Activated naive CD4-positive, alpha-beta T cell (primary cell): ENCODE results near the gene ZNF823.
"Not testable (repeated sequence)": the region's sequence is repeated elsewhere in the genome, so short reads cannot be mapped to it uniquely, and the experiment has no call there.

Source experiments
- DNase-seq, 4 experiments: peaks; one replicate each; lab custom pipeline; 2025; lab: John Stamatoyannopoulos, UW

ZNF823 gene

DNA sequence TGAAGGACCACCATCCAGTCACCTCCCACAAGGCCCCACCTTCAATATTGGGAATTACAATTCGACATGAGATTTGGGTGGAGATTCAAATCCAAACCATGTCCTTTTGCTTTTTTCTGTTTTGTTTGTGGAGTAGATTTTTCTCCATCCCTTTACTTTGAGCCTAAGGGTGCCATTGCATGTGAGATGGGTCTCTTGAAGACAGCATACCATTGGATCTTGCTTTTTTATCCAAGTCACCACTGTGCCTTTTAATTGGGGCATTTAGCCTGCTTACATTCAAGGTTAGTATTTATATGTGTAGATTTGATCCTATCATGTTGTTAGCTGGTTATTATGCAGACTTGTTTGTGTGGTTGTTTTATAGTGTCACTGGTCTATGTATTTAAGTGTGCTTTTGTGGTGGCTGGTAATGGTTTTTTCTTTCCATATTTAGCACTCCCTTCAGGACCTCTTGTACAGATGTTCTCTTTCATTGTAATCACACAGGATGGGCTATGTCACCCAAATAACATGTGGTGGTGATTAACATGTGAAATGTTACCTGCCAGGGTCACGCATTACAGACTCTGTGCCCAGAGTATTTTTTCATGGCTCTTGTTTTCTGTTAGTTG is 58.0 kb downstream of the ZNF823 start:
- DNase-seq = no peak

DNA sequence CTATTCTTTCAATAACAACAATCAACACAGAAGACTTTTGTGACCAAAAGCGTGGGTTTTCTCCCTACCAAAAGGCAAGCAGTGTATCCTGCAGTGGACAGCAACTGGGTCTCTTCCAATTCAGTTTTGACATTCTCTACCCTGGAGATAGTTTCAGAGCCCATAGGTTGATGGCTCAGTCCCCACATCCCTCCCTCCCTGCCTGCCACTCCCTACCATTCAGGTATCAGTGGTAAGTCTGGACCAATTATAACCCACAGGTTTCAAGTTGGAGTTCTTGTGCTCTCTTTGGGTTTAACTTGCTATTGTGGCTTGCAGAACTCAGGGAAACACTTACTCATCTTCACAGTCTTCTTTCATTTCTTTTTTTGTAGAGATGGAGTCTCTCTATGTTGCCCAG is 60.2 kb downstream of the ZNF823 start:
- DNase-seq = no peak

DNA sequence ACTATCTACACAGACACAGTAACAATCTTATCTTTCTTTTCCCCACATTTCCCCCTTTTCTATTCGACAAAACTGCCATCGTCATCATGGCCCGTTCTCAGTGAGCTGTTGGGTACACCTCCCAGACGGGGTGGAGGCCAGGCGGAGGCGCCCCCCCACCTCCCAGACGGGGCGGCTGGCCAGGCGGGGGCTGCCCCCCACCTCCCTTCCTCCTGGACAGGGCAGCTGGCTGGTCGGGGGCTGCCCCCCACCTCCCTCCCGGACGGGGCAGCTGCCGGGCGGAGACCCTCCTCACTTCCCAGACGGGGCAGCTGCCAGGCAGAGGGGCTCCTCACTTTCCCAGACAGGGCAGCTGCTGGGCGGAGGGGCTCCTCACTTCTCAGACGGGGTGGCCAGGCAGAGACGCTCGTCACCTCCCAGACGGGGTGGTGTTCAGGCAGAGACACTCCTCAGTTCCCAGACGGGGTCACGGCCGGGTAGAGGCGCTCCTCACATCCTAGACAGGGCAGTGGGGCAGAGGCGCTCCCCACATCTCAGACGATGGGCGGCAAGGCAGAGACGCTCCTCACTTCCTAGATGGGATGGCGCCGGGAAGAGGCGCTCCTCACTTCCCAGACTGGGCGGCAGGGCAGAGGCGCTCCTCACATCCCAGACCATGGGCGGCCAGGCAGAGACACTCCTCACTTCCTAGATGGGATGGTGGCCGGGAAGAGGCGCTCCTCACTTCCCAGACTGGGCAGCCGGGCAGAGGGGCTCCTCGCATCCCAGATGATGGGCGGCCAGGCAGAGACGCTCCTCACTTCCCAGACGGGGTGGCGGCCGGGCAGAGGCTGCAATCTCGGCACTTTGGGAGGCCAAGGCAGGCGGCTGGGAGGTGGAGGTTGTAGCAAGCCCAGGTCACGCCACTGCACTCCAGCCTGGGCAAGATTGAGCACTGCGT is 61.8 kb downstream of the ZNF823 start:
- DNase-seq = not testable (repeated sequence)

DNA sequence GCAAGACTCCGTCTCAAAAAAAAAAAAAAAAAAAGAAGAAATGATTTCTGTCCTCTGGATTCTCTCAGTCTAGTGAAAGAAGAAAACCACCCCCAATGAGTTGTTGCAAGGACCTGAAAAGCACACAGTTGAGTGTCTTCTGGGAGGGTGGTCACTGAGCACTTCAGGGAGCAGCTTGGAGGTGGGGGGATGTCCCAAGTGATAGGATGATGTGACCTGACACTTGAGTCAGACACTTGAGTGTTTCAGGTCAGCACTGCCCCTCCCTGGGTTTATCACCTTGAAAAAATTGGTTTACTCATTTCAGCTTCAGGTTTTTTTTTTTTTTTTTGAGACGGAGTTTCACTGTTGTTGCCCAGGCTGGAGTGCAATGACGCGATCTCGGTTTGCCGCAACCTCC is 63.2 kb downstream of the ZNF823 start:
- DNase-seq = no peak

DNA sequence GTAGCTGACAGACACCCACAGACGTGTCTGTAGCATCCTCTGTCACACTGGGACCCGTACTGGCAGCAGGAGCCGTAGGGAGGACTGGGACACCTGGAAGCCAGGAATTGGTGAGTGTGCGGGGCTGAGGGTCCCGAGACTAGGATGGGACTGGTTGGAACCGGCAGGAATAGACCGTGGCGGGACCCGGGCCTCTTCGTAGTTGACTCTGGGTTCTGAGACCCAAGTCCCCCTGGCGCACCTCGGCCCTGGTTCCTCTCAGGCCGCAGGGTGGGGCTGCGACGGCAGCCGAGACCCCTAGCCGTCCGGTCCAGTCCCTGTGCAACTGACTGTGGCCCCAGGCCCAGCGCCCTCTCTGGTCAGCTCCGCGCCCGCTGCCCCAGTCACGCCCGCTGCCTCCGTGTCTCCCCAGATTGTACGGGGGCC is 64.7 kb downstream of the ZNF823 start:
- DNase-seq = no peak

DNA sequence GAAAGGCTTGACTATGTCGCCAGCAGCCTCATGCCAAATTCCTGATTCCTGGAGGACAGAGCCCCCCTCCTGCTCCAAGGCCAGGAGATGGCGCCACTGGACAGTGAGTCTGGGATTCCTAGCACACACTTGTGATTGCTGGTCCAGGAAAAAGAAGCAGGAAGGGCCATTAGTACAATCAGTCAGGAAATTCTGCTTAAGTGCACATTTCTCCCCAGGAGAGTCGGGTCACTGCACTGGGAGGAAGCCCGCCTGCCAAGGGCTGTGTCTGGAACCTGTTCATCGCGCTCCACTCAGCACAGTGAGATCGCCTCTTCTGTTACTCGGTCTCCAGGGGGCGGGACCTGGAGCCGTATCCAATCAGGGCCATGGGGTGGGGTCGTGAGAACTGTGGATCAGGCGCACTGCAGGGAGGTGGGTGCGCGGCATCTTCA is 65.1 kb downstream of the ZNF823 start:
- peak in 1 of 4 experiments; percentile 2 for DNase-seq
